NCI-H2081 (cell line): ENCODE data around the gene MYO9A.
"Not testable (repeated sequence)": the region's sequence is repeated elsewhere in the genome, so short reads cannot be mapped to it uniquely, and the experiment has no call there.

Experiments used
- DNase-seq, 2 experiments: peaks; one replicate each; lab custom pipeline; 2025; lab: John Stamatoyannopoulos, UW

The MYO9A gene

GRCh38 chr15:72086920-72087648 lies 30.9 kb downstream of the MYO9A start:
- DNase-seq: no peak

DNA sequence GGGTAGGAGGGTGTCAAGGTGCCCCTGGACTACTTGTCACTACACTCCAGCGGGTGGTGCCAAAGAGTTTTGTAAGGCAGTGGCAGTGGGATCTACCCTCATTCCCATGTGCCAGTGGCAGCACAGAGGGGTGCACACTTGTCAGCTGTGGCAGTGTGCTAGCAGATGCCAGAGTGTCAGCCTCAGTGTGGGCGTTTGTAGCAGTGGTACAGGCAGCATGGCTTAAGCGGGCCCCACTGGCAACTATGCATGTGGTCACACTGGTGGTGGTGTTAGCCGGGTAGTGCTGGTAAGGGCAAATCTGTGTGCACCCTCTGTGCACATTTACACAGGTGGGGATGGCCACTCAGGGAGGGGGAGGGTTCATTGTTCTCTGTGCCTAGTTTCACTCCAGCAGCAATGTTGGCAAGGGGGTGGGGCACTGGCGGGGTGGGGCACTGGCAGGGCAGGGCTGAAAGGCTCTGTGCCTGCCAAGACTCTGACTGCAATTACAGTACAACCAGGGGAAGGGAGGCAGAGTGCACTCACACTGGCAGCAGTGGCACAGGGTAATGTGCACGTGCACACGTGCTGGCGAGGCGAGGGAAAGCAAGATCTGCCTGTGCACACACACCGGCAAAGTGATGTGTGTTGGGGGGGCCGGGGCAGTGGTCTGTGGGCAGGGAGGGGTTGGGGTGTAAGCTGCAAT lies 31.8 kb downstream of the MYO9A start:
- no peak for DNase-seq

- DNase-seq: no peak
These were observed 35.8 kb downstream of the MYO9A start for GRCh38 chr15:72082176-72082575.

- no peak for DNase-seq
These were observed 39.1 kb downstream of the MYO9A start for GRCh38 chr15:72078887-72079286.

- no peak for DNase-seq
These were observed 40.0 kb downstream of the MYO9A start for GRCh38 chr15:72077950-72078349.

DNA sequence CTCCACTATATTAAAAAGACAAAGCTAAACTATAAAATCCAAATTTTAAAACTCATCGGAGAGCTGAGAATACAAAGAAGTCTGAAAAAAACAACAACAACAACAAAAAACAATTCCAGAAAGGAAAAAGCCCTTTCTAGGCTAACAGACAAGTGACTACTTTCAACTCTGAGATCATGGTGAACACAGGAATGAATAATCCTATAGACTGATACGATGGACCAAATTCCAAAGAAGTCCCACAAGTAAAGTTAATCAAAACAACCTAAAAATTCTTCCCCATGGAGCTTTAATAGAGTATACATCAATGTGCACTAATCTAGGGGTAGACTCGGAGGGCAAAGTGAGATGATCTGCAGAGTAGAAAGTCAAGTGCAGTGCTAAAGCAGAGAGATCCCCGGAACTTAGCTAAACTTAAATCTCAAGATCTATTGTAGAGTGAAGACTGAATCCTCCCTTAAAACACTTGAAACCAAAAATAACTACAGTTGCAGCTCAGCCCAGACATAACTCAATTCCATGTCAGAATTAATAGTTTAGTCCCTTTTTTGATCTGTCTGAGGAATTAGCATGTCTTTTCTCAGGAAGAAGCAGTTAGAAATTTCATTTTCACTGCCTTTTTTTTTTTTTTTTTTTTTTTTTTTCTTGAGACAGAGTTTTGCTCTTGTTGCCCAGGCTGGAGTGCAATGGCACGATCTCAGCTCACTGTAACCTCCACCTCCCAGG lies 43.5 kb downstream of the MYO9A start:
- DNase-seq: no peak

DNA sequence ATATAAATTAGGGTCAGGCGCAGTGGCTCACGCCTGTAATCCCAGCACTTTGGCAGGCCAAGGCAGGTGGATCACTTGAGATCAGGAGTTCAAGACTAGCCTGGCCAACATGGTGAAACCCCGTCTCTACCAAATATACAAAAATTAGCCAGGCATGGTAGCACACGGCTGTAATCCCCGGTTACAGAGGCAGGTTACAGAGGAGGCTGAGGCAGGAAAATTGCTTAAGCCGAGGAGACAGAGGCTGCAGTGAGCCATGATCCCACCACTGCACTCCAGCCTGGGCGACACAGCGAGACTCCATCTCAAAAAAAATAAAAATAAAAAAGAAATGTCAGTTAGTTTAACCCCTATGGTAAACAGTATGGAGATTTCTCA lies 46.5 kb downstream of the MYO9A start:
- not testable (repeated sequence) for DNase-seq

- no peak for DNase-seq
These were observed 47.0 kb downstream of the MYO9A start for GRCh38 chr15:72070817-72071447.

DNA sequence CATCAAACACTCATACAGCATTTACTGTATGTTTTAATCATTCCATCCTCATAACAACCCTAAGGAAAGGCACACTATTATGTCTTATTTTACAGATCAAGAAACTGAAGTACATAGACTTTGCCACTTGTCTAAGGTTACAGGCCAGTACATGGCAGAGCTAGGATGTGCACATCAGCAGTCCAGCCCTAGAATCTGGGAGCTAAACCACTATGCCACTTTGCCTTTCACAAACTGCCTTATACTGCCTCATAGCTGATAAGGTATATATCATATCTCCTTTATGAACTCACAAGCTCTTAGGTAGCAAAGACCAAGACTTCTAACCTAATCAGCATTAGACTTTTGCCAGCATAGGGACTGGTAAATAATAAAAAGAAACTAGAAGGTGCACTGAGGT lies 49.1 kb downstream of the MYO9A start:
- DNase-seq: no peak

DNA sequence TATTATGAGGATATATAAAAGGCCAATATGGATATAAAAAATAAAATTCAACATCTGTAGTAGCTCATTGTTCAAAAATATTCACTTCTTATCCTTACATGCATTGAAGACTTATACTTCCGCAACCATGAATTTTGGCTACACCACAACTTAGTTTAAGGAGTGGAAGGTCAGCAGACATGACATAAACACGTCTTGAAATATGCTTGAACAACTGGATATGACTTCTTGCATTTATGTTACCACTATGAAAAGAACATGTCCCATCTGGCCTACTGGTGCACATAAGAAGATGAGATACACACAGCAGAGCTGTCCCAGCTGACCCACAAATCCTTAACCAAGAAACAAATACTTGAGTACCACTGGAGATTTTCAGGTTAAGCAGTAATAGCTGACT lies 52.1 kb downstream of the MYO9A start:
- no peak for DNase-seq

- DNase-seq: no peak
These were observed 54.8 kb downstream of the MYO9A start for GRCh38 chr15:72063186-72063585.

DNA sequence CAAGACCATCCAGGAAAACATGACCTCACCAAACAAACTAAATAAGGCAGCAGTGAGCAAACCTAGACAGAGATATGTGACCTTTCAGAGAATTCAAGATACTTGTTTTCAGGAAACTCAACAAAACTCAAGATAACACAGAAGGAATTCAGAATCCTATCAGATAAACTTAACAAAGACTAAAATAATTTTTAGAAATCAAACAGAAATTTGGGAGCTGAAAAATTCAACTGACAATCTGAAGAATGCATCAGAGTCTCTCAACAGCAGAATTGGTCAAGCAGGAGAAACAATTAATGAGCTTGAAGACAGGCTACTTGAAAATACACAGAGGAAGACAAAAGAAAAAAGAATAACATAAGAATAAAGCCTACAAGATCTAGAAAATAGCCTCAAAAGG lies 55.6 kb downstream of the MYO9A start:
- DNase-seq: no peak

DNA sequence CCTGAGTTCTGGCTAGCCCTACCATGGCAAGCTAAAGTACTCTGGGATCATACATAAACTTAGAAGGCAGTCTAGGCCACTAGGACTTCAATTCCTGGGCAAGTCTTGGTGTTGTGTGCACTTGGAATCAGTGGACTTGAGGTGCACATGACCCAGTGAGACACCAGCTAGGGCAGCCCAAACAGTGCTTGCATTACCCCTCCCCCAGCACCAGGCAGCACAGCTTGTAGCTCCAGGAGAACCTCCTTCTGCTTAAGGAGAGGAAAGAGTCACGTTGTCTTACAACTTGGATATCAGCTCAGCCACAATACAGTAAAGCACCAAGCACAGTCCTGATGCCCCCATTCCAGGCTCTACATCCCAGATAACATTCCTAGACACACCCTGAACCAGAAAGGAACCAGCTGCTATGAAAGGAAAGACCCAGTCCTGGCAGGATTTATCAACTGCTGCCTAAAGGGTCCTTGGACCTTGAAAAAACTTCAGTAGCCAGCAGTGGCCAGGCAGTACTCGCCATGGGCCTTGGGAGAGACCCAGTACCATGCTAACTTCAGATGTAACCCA lies 57.2 kb downstream of the MYO9A start:
- no peak for DNase-seq

DNA sequence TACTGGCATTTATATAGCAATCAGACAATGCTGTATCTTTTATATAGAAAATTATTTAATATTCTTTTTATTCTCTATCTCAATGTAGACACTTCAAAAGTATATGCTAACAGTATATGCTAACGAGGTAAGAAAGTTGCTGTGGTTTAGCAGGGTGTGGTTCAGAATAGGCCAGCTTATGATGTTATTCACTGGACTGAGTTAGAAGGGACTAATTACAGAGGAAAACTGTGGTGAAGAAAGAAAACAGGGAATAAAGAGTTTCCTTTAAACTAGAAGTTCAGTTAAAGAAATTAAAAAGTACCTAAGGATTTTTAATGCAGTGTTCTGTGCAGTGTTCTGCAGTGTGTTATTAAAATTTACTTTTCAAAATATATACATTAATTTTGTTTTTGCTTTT lies 59.4 kb downstream of the MYO9A start:
- DNase-seq: no peak

DNA sequence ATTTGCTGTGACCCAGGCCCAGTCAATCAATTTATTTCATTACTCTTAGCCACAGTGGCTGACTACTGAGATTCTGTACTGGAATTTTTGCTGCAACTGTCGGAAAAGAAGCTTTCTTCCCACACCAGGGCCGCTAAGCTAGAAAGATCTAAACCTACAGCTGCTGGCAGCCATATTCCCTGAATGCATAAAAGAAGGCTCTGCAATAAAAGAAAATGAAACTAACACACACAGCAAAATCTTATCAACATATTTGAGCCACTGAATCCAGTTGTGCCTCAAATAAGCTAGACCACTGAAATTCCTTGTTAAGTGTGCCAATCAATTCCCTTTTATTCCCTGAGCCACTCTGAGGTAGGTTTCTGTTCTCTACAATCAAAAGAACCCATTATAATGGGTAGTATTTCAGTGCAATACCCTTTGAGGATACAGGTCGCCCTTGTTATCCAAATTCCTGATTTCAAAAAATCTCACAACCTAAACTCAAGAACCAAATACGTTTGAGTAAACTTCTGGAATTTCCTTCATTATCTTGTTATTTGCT lies 60.3 kb downstream of the MYO9A start:
- no peak for DNase-seq

DNA sequence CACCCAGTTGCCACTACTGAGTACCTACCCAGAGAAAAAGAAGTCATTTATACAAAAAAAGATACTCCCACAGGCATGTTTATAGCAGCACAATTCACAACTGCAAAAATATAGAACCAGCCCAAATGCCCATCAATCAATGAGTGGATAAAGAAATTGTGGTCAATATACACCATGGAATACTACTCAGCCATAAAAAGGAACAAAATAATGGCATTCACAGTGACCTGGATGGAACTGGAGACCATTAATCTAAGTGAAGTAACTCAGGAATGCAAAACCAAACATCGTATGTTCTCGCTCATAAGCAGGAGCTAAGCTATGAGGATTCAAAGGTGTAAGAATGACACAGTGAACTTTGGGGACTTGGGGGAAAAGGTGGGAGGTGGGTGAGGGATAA lies 61.7 kb downstream of the MYO9A start:
- DNase-seq: not testable (repeated sequence)

DNA sequence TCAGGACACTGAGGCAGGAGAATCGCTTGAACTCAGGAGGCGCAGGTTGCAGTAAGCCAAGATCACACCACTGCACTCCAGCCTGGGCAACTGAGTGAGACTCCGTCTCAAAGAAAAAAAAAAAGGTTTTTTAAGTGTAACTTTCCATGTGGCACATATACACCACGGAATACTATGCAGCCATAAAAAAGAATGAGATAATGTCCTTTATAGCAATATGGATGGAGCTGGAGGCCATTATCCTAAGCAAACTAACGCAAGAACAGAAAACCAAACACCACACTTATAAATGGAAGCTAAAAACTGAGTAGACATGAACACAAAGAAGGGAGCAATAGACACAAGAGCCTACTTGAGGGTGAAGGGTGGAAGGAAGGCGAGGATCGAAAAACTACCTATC lies 64.7 kb downstream of the MYO9A start:
- not testable (repeated sequence) for DNase-seq

GRCh38 chr15:72050700-72051099 lies 67.2 kb downstream of the MYO9A start:
- DNase-seq: no peak

- no peak for DNase-seq
These were observed 70.9 kb downstream of the MYO9A start for GRCh38 chr15:72047020-72047419.

DNA sequence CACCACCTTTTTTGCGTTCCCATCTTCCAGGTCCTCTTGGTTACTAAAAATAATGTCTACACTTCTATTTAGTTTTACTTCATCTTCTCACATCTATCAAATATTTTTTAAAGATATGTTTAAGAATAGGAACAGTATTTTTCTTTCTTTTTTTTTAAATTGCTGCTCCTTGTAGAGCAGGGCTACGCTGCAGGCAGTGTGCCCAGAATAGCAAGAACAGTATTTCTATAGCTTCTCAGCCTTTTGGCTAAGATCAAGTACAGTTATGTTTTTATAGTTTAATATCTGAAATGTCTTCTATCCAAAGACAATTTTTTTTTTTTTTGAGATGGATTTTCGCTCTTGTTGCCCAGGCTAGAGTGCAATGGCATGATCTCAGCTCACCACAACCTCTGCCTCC lies 73.0 kb downstream of the MYO9A start:
- no peak for DNase-seq

DNA sequence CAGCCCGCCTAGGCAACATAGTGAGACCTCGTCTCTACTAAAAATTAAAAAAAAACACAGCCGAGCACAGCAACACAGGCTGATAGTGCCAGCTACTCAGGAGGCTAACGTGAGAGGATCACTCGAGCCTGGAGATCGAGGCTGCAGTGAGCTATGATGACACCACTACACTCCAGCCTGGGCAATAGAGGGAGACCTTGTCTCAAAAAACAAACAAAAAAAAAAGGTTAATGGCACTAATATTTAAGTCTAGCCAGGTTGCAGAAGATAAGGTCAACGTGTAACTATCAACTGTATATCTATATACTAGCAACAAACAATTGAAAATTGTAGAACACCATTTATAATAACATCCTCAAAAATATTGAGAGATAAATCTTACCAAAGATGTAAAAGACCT lies 75.1 kb downstream of the MYO9A start:
- DNase-seq: no peak

DNA sequence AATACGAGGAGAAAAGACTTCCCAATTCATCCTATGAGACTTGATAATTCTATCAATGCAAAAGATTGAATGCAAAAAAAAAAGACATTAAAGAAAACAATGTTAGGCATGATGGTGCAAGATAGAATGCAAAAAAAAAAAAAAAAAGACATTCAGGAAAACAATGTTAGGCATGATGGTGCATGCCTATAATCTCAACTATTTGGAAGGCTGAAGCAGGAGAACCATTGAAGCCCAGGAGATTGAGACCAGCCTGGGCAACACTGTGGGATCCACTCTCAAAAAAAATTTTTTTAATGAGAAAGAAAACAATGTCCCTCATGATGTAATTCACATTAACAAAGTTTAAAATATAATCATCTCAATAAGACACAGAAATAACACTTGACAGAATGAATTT lies 75.9 kb downstream of the MYO9A start:
- DNase-seq: no peak
